Tibial nerve (tissue), 3 donors: ENCODE results near the gene CSPG4.
"Not testable (repeated sequence)": the region's sequence is repeated elsewhere in the genome, so short reads cannot be mapped to it uniquely, and the experiment has no call there.

Source experiments
- CTCF ChIP-seq, 5 experiments: fragments of 200-600 bp in 3 of 5; fragments of 450-650 bp in 2 of 5; sonication (generic) in 3 of 5; IDR thresholded peaks; one replicate each; pipeline ENCODE4 v1.5.1; 2016 to 2019; ENCODE audit warnings: antibody characterized with exemption in 5 of 5, mild to moderate bottlenecking in 3 of 5, moderate library complexity in 2 of 5
- POLR2A ChIP-seq, 2 donors: fragments of 450-650 bp; IDR thresholded peaks; one replicate each; pipeline ENCODE4 v1.6.1; 2017; ENCODE audit warnings: antibody characterized with exemption in 2 of 2, mild to moderate bottlenecking in 2 of 2, moderate library complexity in 2 of 2

GRCh38 chr15:75683646-75684312, 28.9 kb downstream of the CSPG4 start:
- TF ChIP-seq POLR2A (IDR thresholded peaks at IDR 0.05), result not testable (repeated sequence)
- TF ChIP-seq CTCF (IDR thresholded peaks at IDR 0.05), result peak; percentile 69 to 88 (median 71)
